Measurements from ENCODE around the gene ZFP36L1. TPM values are rescaled to one million over a fixed set of nuclear protein-coding genes. Genes with fewer than 3 reads are reported as not detected.

ZFP36L1 gene
- total RNA-seq, 1 experiment from 2014 or later = 7.8 TPM

DNA sequence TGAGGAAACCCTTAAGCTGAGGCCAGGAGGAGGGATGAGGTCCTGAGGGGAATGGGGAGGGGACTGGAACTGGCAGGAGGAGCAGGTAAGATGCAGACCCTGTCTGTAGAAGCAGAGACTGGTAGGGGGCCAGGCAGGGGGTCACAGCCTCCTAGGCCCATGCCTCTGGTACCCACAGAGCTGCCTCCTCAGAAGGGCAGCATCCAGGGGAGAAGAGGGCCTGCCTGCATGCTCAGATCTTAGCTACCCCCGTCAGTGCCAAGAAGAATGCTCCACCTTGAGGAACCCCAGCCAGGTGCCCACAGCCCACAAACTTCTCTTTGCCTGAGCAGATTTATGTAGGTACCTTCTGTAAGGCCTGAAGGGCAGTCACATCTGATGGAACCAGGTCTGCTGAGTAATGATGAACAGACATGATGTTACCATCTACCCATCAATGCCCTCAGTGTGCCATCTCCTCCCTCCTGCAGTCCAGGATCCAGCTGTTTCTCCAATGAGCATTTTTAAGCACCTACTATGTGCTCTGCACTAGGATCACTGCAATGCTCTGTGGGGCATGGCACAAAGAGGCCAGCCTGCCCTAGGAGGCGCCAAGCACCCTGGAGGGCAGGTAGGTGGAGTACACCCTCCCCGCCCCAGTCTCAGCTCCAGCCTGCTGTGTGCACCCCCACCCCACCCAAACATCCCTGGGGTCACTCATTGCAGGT is 24.8 kb upstream of the ZFP36L1 start:
- DNase-seq (ENCODE audit: low read depth, low spot score) = no peak
- in situ Hi-C loops (cut with HindIII; ENCODE audit: low pct_unique_long_range_greater_than_20kb, low sequenced_read_pairs) = no loop called here

DNA sequence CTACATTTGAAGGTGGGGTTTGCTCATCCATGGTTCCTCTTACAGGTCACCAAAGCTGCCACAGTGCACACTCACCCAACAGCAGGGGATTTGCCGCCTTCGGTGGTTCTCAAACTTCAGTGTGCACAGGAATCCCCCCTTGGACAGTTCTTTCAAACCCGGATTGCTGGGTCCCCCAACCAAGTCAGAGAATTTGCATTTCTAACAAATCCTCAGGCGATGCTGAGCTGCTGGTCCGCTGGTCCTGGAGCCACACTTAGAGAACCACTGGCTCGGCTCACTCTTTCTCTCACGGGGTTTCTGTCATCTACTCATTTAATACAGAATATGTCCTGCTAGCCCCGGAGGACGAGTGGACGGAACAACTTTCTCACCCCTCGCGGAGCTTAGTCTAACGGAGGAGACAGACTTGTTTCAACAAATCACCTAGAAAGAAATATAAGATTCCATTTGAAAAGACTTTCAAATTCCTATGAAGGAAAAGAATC is 24.1 kb upstream of the ZFP36L1 start:
- no peak for DNase-seq (ENCODE audit: low read depth, low spot score)
- in situ Hi-C loops (cut with HindIII; ENCODE audit: low pct_unique_long_range_greater_than_20kb, low sequenced_read_pairs) = no loop called here

DNA sequence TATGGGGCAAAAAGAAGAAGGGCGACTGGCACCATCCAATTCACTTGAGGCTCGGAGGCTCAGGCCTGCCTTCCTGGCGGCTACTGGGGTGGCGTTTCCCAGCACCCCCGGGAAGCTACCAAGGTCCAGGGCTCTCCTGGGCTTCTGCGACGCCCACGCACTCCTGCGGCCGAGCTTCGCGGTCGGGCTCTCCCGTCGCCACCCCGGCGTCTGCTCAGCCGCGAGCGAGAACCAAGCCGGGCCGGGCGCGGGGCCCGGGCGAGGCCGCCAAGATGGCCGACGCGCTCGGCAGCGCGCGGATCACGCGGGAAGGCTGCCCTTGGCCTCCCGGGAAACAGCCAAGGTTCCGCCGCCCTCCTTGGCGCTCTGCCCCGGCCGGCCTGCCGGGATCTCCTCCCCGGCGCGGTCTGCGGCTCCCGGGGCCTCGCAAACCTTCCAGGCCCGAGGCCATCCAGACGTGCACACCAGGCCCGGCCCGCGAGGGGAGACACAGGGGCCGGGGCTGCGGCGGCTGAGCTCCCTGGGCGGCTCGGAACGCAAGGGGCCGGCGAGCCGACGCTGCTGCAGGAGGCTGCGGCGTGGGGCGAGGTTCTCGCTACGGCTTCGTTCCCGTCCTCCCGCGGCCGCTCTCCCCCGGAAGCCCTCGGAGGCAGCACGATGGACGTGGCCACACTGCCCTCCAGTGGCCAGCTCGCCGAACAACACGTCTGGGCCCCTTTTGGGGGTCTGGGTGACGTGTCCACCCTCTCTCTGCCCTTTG is 23.5 kb upstream of the ZFP36L1 start:
- peak; percentile 83 for DNase-seq (ENCODE audit: low read depth, low spot score)
- in situ Hi-C loops (cut with HindIII; ENCODE audit: low pct_unique_long_range_greater_than_20kb, low sequenced_read_pairs) = no loop called here

DNA sequence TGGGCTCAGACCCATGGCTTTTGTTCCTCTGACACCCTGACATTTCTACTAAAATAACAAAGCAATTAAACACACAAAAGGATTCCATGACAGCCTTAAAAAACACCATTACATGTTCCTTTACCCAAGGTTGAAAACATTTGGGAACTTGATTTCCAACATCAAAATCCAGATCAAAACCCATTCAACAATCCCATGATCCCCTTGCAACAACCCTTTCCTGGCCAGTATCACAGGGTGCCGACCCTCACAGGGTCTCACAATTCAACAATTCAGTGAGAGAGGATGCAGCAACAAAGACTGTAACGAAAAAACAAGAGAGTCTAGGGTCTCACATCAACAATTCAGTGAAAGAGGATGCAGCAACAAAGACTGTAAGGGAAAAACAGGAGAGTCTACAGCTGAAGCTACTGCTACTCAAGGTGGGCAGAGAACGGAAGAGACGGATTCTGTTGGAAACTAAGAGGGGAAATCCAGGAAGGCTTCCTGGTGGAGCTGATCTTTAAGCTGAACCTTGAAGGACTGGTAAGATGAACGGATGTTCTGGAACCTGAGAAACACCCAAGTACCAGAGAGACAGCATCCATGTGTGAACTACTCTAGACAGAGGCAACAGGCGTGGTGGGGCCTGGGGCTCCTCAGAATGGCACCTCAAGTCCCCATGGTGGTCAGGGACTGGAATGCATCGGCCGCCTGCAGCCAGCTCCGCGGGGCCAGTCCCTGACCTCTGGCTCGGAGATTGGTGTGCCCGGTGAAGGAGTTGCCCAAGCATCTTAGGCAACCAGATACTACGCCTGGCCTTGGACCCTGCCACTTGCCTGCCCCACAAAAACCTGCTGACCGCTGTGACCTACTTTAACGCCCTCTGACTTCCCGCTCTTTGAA is 22.7 kb upstream of the ZFP36L1 start:
- in situ Hi-C loops (cut with HindIII; ENCODE audit: low pct_unique_long_range_greater_than_20kb, low sequenced_read_pairs) = no loop called here
- no peak for DNase-seq (ENCODE audit: low read depth, low spot score)

DNA sequence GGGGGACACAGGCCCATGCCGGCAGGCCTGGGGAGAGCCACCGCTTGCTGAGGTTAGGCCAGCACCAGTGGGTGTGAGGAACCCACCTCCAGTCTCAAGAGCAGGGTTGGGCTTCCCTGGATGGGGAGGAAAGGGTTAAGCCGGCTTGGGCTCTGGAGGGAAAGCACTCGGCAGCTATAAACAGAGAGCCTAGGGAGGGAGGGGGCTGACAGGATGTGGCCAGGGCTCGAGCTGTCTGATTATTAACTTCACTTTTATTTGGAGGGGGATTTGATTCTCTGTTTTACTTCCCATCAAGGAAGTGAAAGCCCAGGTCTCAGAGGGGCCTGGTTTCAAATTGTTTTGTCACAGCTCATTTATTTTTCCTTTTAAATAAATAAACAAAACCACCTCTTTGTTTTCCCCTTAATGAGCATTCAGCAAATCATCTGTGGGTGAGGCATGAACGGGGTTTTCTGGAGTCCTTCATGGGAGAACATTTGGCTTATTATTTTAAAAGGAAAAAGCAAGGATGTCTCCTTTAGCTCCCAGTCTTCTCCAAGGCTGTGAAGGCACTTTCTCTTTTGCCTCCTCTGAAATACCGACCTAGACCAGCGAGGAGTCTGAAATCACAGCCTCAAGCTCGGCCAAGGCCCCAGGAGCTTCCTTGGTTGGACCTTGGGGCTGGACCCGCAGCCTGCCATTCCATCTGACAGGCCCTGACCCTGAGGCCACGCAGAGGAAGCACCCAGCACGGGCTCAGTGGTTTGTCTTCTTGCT is 21.9 kb upstream of the ZFP36L1 start:
- peak; percentile 77 for DNase-seq (ENCODE audit: low read depth, low spot score)
- in situ Hi-C loops (cut with HindIII; ENCODE audit: low pct_unique_long_range_greater_than_20kb, low sequenced_read_pairs) = no loop called here

DNA sequence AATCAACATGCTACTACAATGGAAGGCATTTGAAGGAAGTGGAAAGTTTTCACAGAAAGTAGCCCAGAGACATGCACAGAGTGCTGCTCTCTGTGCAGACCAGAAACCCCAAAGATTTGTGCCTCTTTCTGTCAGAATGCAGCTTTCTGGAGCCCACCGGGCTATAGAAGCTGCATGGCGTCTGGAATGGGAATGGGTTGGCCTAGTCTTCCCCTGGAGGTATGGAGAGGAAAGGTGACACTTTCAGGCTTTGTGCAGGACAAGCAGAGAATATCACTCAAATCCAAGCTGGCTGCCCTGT is 21.3 kb upstream of the ZFP36L1 start:
- no peak for DNase-seq (ENCODE audit: low read depth, low spot score)
- in situ Hi-C loops (cut with HindIII; ENCODE audit: low pct_unique_long_range_greater_than_20kb, low sequenced_read_pairs) = no loop called here

DNA sequence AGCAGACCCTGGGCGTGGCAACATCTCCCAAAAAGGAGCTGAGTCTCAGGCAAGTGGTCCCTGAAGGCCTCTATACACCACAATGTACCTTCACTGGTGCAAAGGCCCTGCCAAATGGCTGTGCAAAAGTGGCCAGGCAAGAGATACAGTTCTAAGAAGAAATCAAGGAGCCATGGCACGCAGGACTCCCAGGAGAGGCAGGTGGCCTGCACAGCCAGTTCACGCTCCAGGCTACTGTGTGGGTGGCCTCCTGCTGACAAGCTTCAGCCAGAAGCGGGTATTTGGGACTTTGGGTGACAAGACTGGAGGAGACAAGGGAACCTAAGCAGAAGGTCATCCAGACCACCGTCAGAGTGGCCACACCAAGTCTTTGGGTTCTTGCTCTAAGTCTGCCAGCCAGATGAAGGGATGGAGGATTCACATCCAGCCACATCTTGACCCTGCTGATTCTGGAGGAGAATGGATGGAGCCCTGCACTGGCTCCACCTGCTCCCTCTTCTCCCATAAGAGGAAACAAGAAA is 20.5 kb upstream of the ZFP36L1 start:
- in situ Hi-C loops (cut with HindIII; ENCODE audit: low pct_unique_long_range_greater_than_20kb, low sequenced_read_pairs) = no loop called here
- no peak for DNase-seq (ENCODE audit: low read depth, low spot score)

DNA sequence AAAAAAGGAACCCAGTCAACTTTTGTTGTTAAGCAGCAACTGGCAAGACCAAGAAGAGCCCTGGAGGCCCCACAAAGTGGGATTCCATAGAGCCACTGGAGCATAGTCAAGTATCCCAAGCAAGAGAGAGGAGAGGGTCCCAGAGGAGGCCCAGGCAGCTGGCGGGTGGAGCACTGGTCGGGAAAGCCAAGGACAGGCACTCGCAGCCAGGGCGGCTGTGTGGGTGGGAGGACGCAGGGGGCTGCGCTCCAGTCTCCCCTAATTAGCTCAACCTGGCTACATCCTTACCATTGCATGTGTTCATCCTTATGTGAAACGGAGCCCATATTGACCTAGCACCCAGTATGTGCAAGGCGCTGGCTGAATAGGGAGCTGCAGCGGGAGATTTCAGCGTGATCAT is 18.3 kb upstream of the ZFP36L1 start:
- in situ Hi-C loops (cut with HindIII; ENCODE audit: low pct_unique_long_range_greater_than_20kb, low sequenced_read_pairs) = no loop called here
- no peak for DNase-seq (ENCODE audit: low read depth, low spot score)

DNA sequence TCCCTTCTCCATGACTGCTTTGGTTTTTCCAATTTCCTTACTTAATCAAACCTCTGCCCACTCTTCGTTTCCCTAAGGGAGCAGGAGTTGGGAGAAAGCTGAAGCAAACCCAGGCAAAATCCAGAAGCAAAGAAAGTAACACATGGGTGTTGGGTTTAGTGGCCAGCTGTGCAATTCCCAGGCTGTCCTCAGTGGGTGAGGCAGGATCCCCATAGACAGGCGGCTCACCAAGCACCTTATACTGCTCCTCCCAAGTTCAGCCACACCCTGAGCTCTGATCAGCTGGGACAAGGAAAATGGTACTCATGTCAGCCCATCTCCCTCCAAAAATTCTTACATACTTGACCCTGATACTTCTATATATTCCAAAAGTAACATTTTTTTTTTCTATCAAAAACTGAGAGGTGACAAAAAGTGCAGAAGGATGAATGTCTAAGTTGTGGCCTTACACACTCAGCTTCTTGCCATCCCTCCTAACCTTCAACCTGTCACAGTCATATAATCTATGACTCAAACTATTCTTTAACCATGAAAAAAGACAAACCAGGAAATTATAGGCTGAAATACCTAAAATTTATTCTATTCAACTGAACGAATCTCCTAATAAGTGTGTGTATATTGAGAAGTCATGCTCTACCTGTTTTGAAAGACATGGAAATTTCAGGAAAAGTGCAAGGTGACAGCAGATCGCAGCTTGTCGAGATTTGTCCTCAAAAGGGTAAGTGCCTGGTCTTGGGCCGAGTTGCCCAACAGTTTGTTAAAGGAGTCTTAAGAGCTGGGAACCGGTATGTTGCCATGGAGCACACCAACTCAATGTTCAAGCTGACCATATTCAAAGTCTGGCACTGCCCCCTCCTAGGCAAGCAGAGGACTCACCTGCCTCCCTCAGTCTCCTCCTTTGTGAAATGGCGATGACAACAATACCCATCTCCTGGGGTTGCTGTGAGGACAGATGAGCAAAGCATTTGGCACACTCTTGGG is 17.6 kb upstream of the ZFP36L1 start:
- no peak for DNase-seq (ENCODE audit: low read depth, low spot score)
- in situ Hi-C loops (cut with HindIII; ENCODE audit: low pct_unique_long_range_greater_than_20kb, low sequenced_read_pairs) = no loop called here

DNA sequence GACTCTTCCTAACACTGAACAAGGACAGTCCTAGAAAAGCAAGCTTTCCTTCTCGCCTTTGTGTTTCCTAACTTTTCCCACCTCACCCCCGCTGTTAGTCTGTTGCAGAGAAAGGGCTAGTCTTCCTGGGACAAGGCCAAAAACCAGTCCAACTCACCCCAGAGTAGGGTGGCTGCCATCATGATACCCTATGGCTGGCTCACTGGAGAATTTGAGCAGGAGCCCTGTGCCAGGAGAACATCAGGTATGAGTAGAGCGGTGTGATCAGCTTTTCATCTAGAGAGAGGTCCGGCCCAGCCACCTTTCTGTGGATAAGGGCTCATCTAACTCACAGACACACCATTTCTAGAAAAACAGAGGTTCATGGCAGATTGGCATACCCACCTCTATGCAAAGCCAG is 16.7 kb upstream of the ZFP36L1 start:
- DNase-seq (ENCODE audit: low read depth, low spot score) = no peak
- in situ Hi-C loops (cut with HindIII; ENCODE audit: low pct_unique_long_range_greater_than_20kb, low sequenced_read_pairs) = no loop called here

DNA sequence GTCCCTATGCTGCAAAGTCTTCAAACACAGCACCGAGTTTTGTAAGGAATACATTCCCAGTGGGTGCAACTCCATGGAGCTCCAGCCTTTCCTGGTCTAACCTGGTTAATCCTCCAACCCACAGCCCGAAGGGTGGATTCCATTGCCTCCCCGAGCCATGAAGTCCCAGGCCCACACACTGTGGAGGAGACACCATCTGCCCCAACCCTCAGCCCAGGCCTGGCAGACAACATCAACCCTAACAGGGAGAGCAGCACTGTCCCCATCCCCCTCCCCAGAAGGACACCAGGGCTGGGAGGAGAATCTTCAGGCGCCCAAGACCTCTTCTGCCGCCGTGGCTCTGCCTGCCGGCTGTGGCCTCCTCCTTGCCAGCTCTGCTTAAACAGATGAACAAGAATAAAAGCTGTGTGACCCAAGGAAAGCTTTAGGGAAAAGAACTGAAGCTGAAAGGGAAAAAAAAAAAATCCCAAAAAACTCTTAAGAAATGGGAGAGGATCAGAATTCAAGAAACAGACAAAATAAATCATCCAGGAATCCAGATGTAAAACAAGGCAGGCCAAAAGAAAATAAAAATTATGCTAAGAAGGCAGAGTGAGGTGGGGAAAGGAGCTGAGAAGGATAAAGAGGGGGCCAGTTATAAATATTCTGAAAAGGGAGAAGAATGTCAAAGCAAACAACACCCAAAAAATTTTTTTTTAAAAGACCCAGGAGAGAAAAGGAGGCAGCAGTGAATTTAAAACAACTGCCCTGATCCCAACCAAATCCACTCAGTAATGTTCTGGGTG is 16.0 kb upstream of the ZFP36L1 start:
- DNase-seq (ENCODE audit: low read depth, low spot score) = no peak
- in situ Hi-C loops (cut with HindIII; ENCODE audit: low pct_unique_long_range_greater_than_20kb, low sequenced_read_pairs) = no loop called here

DNA sequence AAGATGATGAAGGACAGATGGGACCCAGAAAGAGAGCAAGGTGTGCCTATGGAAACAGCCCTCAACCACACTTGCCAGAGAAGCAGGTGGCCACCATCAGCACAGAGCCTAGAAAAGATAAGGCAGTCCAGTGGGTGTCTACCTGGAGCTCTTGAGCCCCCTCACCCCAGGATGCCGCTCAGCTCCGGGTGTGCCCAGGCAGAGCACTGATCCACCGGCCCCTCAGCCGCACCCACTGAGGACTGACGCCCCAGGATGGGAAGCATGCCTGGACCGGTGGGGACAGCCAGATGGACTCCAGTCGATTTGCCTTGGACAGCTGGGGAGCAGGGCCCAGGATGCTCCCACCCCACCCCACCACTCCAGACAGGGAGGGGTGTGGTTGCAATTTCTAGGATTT is 15.1 kb upstream of the ZFP36L1 start:
- DNase-seq (ENCODE audit: low read depth, low spot score) = no peak
- in situ Hi-C loops (cut with HindIII; ENCODE audit: low pct_unique_long_range_greater_than_20kb, low sequenced_read_pairs) = no loop called here

DNA sequence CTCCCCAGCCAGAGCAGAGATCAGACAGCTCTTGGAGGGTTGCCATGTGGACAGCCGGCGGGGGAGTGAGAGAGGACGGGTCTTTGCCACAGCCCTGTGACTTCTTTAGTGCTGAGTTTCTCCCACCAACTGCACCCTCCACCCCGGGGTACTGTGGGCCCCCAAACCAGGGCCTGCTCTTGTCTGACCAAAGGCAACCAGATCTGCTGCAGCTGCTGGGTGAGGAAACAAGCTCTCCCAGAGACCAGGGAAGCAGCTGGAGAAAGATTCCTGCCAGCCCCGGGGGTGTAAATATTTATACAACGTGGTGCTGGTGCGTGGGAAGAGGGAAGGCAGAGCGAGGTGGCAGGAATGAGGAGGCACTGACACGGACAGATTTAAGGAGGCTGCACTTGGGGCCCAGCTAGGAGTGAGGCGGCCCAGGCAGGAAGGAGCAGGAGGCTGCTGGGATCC is 14.3 kb upstream of the ZFP36L1 start:
- DNase-seq (ENCODE audit: low read depth, low spot score) = no peak
- in situ Hi-C loops (cut with HindIII; ENCODE audit: low pct_unique_long_range_greater_than_20kb, low sequenced_read_pairs) = no loop called here

DNA sequence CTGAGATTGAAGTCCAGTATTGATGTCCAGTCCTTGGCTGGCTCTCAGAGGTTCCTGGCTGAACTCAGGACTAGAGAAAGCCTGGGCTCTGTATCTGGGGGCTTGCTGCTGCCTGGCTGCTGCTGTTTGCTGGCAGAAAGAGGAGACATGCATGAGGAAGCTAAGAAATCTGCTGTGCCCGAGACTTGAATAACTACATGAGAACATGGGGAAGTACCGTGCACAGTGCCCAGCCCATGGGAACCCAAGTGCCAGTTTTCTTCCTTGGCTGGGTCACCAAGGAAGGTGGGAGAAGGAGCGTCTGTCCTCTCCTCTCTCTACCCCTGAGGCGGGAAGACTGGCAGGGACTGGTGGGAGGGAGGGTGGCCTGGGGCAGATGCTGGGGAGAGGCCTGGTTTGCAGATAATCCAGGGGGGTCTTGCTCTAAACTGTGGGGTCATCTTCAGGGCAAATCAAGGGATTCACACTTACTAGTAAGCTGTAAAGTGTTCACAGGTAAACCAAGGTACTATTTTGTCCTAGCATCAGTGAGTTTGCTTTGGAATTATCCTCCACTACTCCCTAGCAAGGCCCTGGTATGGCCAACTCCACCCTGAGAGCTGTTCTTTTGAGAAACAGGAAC is 13.8 kb upstream of the ZFP36L1 start:
- DNase-seq (ENCODE audit: low read depth, low spot score) = no peak
- in situ Hi-C loops (cut with HindIII; ENCODE audit: low pct_unique_long_range_greater_than_20kb, low sequenced_read_pairs) = no loop called here

DNA sequence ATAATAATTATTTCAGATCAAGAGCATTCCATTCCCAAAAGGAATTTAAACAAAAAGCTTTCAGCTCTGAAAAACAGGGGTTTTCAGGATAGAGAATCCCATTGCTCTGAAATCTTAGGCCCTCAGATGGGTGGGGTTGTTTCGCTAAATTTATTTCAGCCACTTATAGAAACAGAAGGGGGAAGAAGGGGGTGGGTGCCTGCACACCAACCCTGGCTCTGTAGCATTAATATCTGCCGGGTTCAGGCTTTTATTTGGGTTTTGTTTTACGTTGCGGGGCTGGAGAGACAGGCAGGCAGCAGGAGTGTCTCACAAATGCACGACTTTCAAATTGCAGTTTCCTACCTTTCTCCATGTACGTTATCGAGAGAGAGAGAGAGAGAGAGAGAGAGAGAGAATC is 12.5 kb upstream of the ZFP36L1 start:
- no peak for DNase-seq (ENCODE audit: low read depth, low spot score)
- in situ Hi-C loops (cut with HindIII; ENCODE audit: low pct_unique_long_range_greater_than_20kb, low sequenced_read_pairs) = no loop called here

Data from SK-MEL-5 (cell line).